ENCODE data around the gene SEPTIN10. TPM values are rescaled to one million over a fixed set of nuclear protein-coding genes. Genes with fewer than 3 reads are reported as not detected.

The SEPTIN10 gene
- total and polyA plus RNA-seq, 2 experiments from 2014 or later = 52.3 to 85.1 TPM

GRCh38 chr2:109595644-109596043 lies 18.1 kb downstream of the SEPTIN10 start:
- Mint-ChIP-seq H3K36me3 (ENCODE audit: low read depth) (peaks cover 5% of the 10 kb centered on the region; the same call in 2 of the 3 replicates), H3K9me3 (no peaks in the 10 kb centered on the region), H3K27ac (no peak overlapping the region; the same call in 1 of the 2 replicates), H3K27me3 (ENCODE audit: insufficient read depth, low read depth, poor library complexity) (no peaks in the 10 kb centered on the region), H3K4me3 (no peak overlapping the region), H3K4me1 (peaks cover 14% of the 10 kb centered on the region)
- Histone ChIP-seq H3K4me1 (ENCODE audit: insufficient read depth) (peaks cover 8% of the 10 kb centered on the region), H3K4me3 (no peak overlapping the region), H3K27me3 (ENCODE audit: insufficient read depth) (no peaks in the 10 kb centered on the region), H3K27ac (ENCODE audit: low read depth) (no peak overlapping the region), H2AFZ (no peak overlapping the region), H3K4me2 (no peak overlapping the region), H3K79me2 (replicated peaks; ENCODE audit: insufficient read depth) (peaks cover 84% of the 10 kb centered on the region), H3K36me3 (ENCODE audit: insufficient read depth) (no peaks in the 10 kb centered on the region), H4K20me1 (replicated peaks; ENCODE audit: insufficient read depth) (peaks cover 19% of the 10 kb centered on the region), H3K9me2 (ENCODE audit: insufficient read depth) (no peaks in the 10 kb centered on the region), H3F3A (replicated peaks; ENCODE audit: low read depth) (no peaks in the 10 kb centered on the region)
- TF ChIP-seq ZNF462 (CRISPR knock-in tag; IDR thresholded peaks at IDR 0.05) (no peak), ZNF331 (CRISPR knock-in tag; IDR thresholded peaks at IDR 0.05; ENCODE audit: low read depth) (no peak), STAT1 (IDR thresholded peaks at IDR 0.05; ENCODE audit: unreplicated experiment) (no peak), POLR2AphosphoS5 (IDR thresholded peaks at IDR 0.05; ENCODE audit: low read depth) (no peak), NANOG (IDR thresholded peaks at IDR 0.05; ENCODE audit: borderline replicate concordance) (no peak), CREB1 (CRISPR knock-in tag; IDR thresholded peaks at IDR 0.05; ENCODE audit: low read depth) (no peak), EZH2 (IDR thresholded peaks at IDR 0.05; ENCODE audit: low read depth, unreplicated experiment) (no peak), ZNF114 (CRISPR knock-in tag; IDR thresholded peaks at IDR 0.05) (no peak), EZH2phosphoT487 (IDR thresholded peaks at IDR 0.05; ENCODE audit: unreplicated experiment) (no peak), CTCF (conservative IDR thresholded peaks at IDR 0.05; ENCODE audit: low read depth in 2 of 2) (no peak), REST (IDR thresholded peaks at IDR 0.05; ENCODE audit: unreplicated experiment) (no peak), JUNB (IDR thresholded peaks at IDR 0.05; ENCODE audit: unreplicated experiment) (no peak)
- TF ChIP-seq, protein P1, sequence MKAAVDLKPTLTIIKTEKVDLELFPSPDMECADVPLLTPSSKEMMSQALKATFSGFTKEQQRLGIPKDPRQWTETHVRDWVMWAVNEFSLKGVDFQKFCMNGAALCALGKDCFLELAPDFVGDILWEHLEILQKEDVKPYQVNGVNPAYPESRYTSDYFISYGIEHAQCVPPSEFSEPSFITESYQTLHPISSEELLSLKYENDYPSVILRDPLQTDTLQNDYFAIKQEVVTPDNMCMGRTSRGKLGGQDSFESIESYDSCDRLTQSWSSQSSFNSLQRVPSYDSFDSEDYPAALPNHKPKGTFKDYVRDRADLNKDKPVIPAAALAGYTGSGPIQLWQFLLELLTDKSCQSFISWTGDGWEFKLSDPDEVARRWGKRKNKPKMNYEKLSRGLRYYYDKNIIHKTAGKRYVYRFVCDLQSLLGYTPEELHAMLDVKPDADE (IDR thresholded peaks at IDR 0.05) = no peak
- DNase-seq (ENCODE audit: low spot score) = no peak
- ATAC-seq = no peak
